Measurements from ENCODE around the gene NEK9.

The NEK9 gene

DNA sequence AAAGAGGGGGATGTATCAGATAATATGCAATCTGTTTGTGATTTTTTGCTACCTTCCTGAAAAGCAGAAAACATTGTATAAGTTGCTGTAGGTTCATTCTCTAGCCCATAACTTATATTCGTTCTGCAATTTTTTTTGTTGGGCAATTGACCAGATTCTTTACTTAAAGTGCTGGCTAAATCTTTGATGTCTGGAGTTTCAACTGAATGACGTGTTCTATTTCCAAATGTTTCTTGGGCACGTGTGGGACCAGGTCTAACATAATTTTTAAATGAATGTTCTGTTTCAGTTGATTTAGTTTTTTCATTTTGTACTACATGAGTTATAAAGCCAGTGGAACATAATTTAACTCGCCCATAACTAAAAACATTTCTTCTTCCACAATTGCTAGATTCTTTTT lies 79.3 kb downstream of the NEK9 start:
- Histone ChIP-seq H3K27ac (ENCODE audit: low read depth, low read length) (no peak overlapping the region), H3K4me1 (ENCODE audit: control insufficient read depth in 1 of 2, insufficient read depth in 2 of 2, low read length in 2 of 2) (peaks cover 13 to 27% of the 10 kb centered on the region in 2 donors), H3K27me3 (ENCODE audit: control insufficient read depth in 1 of 2, insufficient read depth in 2 of 2, low read length in 2 of 2) (no peaks in the 10 kb centered on the region), H3K4me3 (ENCODE audit: low read depth in 1 of 2, low read length in 2 of 2) (no peak overlapping the region), H3K9me3 (ENCODE audit: control insufficient read depth in 1 of 2, low read length in 2 of 2) (no peaks in the 10 kb centered on the region), H3K9ac (ENCODE audit: low read depth in 1 of 2, low read length in 2 of 2) (no peak overlapping the region), H3K36me3 (ENCODE audit: control insufficient read depth in 1 of 2, insufficient read depth in 2 of 2, low read length in 2 of 2) (no peaks in the 10 kb centered on the region)

DNA sequence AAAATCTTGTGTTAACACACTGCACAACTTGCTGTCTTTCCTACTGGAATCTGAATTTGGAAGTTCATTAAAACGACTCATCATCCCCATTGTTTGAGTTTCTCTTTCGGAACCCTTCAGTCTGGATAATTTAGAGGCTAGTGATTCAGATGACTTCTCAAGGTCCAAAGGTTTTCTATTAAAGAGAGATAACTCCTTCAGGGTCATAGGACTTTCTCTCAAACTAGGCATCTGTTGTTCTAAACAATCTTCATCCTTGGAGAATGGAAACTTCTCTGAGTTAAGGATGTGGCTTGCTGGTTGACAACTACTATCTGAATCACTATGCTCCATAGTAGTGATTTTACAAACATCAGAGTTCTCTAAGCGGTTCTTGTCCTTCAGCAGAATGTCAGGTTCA lies 79.9 kb downstream of the NEK9 start:
- Histone ChIP-seq H3K27ac (ENCODE audit: low read depth, low read length) (no peak overlapping the region), H3K4me1 (ENCODE audit: control insufficient read depth in 1 of 2, insufficient read depth in 2 of 2, low read length in 2 of 2) (peaks cover 16 to 33% of the 10 kb centered on the region in 2 donors)

DNA sequence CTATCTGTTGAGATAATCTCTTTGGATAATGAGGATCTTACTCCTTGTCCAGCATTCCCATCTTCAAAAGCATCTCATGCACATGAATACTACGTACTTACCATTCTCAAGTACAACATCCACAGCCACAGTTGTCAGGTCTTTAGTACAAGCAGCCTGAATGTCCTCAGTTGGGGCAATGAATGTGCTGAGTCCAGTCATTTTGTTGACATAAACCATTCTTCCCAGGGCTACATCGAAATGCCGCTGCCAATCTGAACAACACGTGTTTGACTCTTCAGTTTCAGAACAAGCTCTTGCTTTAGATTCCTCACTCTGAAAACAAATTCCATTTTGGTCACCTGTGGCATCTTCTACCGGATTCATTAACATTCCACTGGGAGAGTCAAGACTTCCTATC lies 80.6 kb downstream of the NEK9 start:
- Histone ChIP-seq H3K9ac (ENCODE audit: low read depth in 1 of 2, low read length in 2 of 2) (no peak overlapping the region), H3K4me1 (ENCODE audit: control insufficient read depth in 1 of 2, insufficient read depth in 2 of 2, low read length in 2 of 2) (peaks cover 23 to 37% of the 10 kb centered on the region in 2 donors), H3K27me3 (ENCODE audit: control insufficient read depth in 1 of 2, insufficient read depth in 2 of 2, low read length in 2 of 2) (no peaks in the 10 kb centered on the region), H3K9me3 (ENCODE audit: control insufficient read depth in 1 of 2, low read length in 2 of 2) (no peaks in the 10 kb centered on the region), H3K27ac (ENCODE audit: low read depth, low read length) (no peak overlapping the region), H3K36me3 (ENCODE audit: control insufficient read depth in 1 of 2, insufficient read depth in 2 of 2, low read length in 2 of 2) (peaks cover 0 to 2% of the 10 kb centered on the region in 2 donors), H3K4me3 (ENCODE audit: low read depth in 1 of 2, low read length in 2 of 2) (no peak overlapping the region)

More for the DNA sequence above, 79.9 kb downstream of the NEK9 start:
- Histone ChIP-seq H3K27me3 (ENCODE audit: control insufficient read depth in 1 of 2, insufficient read depth in 2 of 2, low read length in 2 of 2) (no peaks in the 10 kb centered on the region), H3K9ac (ENCODE audit: low read depth in 1 of 2, low read length in 2 of 2) (no peak overlapping the region), H3K4me3 (ENCODE audit: low read depth in 1 of 2, low read length in 2 of 2) (no peak overlapping the region), H3K9me3 (ENCODE audit: control insufficient read depth in 1 of 2, low read length in 2 of 2) (no peaks in the 10 kb centered on the region), H3K36me3 (ENCODE audit: control insufficient read depth in 1 of 2, insufficient read depth in 2 of 2, low read length in 2 of 2) (no peaks in the 10 kb centered on the region)

DNA sequence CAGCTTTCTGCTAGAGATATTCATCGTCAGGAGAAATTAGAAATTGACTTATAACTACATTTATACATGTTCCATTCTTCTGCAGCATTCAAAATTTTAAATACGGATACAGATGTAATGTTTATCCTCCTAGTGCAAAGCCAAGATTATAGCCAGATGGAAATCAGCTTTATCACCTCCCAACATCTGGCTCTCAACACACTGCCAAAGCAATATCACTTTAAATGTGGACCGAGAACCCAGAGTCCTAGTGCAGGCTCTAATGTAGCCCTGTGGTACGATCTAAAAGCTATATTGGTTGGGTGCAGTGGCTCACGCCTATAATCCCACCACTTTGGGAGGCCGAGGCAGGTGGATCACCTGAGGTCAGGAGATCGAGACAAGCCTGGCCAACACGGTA lies 82.1 kb downstream of the NEK9 start:
- Histone ChIP-seq H3K4me3 (ENCODE audit: low read depth in 1 of 2, low read length in 2 of 2) (no peak overlapping the region), H3K9ac (ENCODE audit: low read depth in 1 of 2, low read length in 2 of 2) (no peak overlapping the region), H3K27me3 (ENCODE audit: control insufficient read depth in 1 of 2, insufficient read depth in 2 of 2, low read length in 2 of 2) (no peaks in the 10 kb centered on the region), H3K9me3 (ENCODE audit: control insufficient read depth in 1 of 2, low read length in 2 of 2) (no peaks in the 10 kb centered on the region), H3K27ac (ENCODE audit: low read depth, low read length) (no peak overlapping the region), H3K4me1 (ENCODE audit: control insufficient read depth in 1 of 2, insufficient read depth in 2 of 2, low read length in 2 of 2) (peaks cover 17 to 35% of the 10 kb centered on the region in 2 donors), H3K36me3 (ENCODE audit: control insufficient read depth in 1 of 2, insufficient read depth in 2 of 2, low read length in 2 of 2) (peaks cover 0 to 2% of the 10 kb centered on the region in 2 donors)

DNA sequence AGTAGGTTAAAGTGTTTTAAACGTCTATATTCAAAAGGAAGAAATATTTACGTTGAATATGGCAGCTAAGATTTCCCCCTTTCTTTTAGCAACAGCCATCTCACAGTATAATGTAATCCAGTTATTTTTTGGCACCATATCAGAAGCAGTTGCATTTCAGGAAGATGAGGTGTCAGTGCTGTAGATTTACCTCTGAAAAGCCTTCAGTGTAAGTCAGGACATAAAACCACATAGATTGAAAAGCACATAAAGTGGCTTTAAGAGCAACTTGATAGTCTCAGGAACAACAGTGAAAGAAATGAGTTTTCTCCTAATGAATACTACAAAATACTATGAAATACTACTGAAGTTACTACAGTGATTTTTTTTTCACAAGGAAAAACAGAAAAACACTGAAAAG lies 82.5 kb downstream of the NEK9 start:
- no peaks in the 10 kb centered on the region for H3K9me3 ChIP-seq (ENCODE audit: control insufficient read depth in 1 of 2, low read length in 2 of 2)
- H3K36me3 ChIP-seq (ENCODE audit: control insufficient read depth in 1 of 2, insufficient read depth in 2 of 2, low read length in 2 of 2) = peaks cover 0 to 2% of the 10 kb centered on the region in 2 donors
- no peak overlapping the region for H3K27ac ChIP-seq (ENCODE audit: low read depth, low read length)
- H3K4me1 ChIP-seq (ENCODE audit: control insufficient read depth in 1 of 2, insufficient read depth in 2 of 2, low read length in 2 of 2) = peaks cover 17 to 33% of the 10 kb centered on the region in 2 donors
- no peaks in the 10 kb centered on the region for H3K27me3 ChIP-seq (ENCODE audit: control insufficient read depth in 1 of 2, insufficient read depth in 2 of 2, low read length in 2 of 2)
- no peak overlapping the region for H3K9ac ChIP-seq (ENCODE audit: low read depth in 1 of 2, low read length in 2 of 2)
- no peak overlapping the region for H3K4me3 ChIP-seq (ENCODE audit: low read depth in 1 of 2, low read length in 2 of 2)

DNA sequence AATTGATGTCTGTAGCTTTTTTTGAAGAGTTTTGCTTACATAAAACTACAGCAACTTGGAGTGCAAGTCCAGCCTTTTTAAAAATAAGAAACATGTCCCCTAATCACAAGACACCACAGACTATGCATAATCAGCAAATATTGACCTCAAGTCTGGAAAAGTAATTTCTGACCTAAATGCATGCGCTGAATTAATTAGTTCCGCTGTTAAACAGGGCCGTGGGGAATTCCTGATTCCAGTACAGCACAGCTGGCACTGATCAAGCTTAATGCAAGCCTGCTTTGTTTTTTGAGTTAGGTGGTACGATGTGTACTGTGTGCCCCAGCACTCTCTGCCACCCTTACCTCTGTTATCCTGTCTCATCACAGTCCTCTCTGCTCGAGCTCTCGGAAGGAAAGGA lies 84.8 kb downstream of the NEK9 start:
- Histone ChIP-seq H3K27ac (ENCODE audit: low read depth, low read length) (peak overlapping the region; percentile 13), H3K27me3 (ENCODE audit: control insufficient read depth in 1 of 2, insufficient read depth in 2 of 2, low read length in 2 of 2) (no peaks in the 10 kb centered on the region), H3K9me3 (ENCODE audit: control insufficient read depth in 1 of 2, low read length in 2 of 2) (no peaks in the 10 kb centered on the region), H3K9ac (ENCODE audit: low read depth in 1 of 2, low read length in 2 of 2) (peak overlapping the region; percentile 26 to 35), H3K4me1 (ENCODE audit: control insufficient read depth in 1 of 2, insufficient read depth in 2 of 2, low read length in 2 of 2) (peaks cover 17 to 29% of the 10 kb centered on the region in 2 donors), H3K36me3 (ENCODE audit: control insufficient read depth in 1 of 2, insufficient read depth in 2 of 2, low read length in 2 of 2) (peaks cover 3 to 5% of the 10 kb centered on the region in 2 donors), H3K4me3 (ENCODE audit: low read depth in 1 of 2, low read length in 2 of 2) (peak overlapping the region; percentile 23 to 35)

DNA sequence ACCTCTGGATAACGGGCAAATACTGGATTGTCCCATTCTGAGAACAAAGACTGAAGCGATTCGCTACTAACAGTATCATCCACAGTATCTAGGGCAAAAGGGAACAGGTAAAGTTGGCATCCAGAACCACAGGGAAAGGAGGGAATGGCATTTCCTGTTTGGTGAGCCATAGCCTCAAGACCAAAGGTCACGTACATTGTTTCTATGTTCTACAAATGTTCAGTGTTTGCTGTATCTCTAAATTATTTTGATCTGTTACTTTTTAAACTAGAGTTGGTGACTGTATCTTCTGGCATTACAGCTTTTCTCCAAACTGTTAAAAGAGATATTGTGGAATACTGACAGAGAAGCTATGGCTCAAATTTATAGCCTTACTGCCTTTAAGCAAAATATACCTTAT lies 85.2 kb downstream of the NEK9 start:
- H3K27me3 ChIP-seq (ENCODE audit: control insufficient read depth in 1 of 2, insufficient read depth in 2 of 2, low read length in 2 of 2) = no peaks in the 10 kb centered on the region
- H3K9ac ChIP-seq (ENCODE audit: low read depth in 1 of 2, low read length in 2 of 2) = peak overlapping the region in 1 of 2 donors; percentile 35
- no peaks in the 10 kb centered on the region for H3K9me3 ChIP-seq (ENCODE audit: control insufficient read depth in 1 of 2, low read length in 2 of 2)
- peak overlapping the region in 1 of 2 donors; percentile 35 for H3K4me3 ChIP-seq (ENCODE audit: low read depth in 1 of 2, low read length in 2 of 2)
- H3K36me3 ChIP-seq (ENCODE audit: control insufficient read depth in 1 of 2, insufficient read depth in 2 of 2, low read length in 2 of 2) = peaks cover 3 to 10% of the 10 kb centered on the region in 2 donors
- H3K4me1 ChIP-seq (ENCODE audit: control insufficient read depth in 1 of 2, insufficient read depth in 2 of 2, low read length in 2 of 2) = peaks cover 17 to 27% of the 10 kb centered on the region in 2 donors
- peak overlapping the region; percentile 13 for H3K27ac ChIP-seq (ENCODE audit: low read depth, low read length)

DNA sequence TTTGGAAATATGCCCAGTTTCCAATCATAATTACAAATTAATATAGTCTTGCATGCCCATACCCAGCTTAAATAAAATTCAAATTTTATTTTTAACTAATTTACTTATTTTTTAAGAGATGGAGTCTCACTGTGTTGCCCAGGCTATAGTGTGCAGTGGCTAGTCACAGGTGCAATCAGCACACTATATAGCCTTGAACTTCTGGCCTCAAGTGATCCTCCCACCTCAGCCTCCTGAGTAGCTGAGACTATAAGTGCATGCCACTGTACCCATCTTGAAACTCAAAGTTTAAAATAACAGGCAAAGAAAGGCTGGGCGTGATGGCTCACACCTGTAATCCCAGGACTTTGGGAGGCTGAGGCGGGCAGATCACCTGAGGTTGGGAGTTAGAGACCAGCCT lies 85.9 kb downstream of the NEK9 start:
- Histone ChIP-seq H3K9me3 (ENCODE audit: control insufficient read depth in 1 of 2, low read length in 2 of 2) (no peaks in the 10 kb centered on the region), H3K4me1 (ENCODE audit: control insufficient read depth in 1 of 2, insufficient read depth in 2 of 2, low read length in 2 of 2) (peaks cover 17 to 23% of the 10 kb centered on the region in 2 donors), H3K36me3 (ENCODE audit: control insufficient read depth in 1 of 2, insufficient read depth in 2 of 2, low read length in 2 of 2) (peaks cover 3 to 12% of the 10 kb centered on the region in 2 donors), H3K27ac (ENCODE audit: low read depth, low read length) (no peak overlapping the region), H3K4me3 (ENCODE audit: low read depth in 1 of 2, low read length in 2 of 2) (no peak overlapping the region), H3K27me3 (ENCODE audit: control insufficient read depth in 1 of 2, insufficient read depth in 2 of 2, low read length in 2 of 2) (no peaks in the 10 kb centered on the region), H3K9ac (ENCODE audit: low read depth in 1 of 2, low read length in 2 of 2) (no peak overlapping the region)

DNA sequence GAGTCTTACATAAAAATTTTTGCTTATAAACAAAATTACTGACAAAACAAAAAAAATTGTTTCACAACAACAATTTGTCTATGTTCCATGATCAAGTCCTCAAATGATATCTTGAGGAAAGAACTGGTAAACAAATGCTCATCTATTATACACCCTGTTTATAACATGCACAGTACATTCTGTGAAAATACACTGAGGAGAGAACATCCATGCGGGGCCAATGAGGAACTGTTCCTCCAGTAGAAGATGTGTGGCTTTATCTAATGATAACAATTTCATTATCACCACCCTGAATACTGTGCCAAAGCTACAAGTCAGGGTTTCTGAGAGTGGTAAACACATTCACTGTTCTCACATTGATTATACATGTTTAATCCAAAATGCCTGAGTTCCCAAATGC lies 86.3 kb downstream of the NEK9 start:
- H3K9me3 ChIP-seq (ENCODE audit: control insufficient read depth in 1 of 2, low read length in 2 of 2) = no peaks in the 10 kb centered on the region
- no peaks in the 10 kb centered on the region for H3K27me3 ChIP-seq (ENCODE audit: control insufficient read depth in 1 of 2, insufficient read depth in 2 of 2, low read length in 2 of 2)
- H3K9ac ChIP-seq (ENCODE audit: low read depth in 1 of 2, low read length in 2 of 2) = no peak overlapping the region
- no peak overlapping the region for H3K27ac ChIP-seq (ENCODE audit: low read depth, low read length)
- H3K4me1 ChIP-seq (ENCODE audit: control insufficient read depth in 1 of 2, insufficient read depth in 2 of 2, low read length in 2 of 2) = peaks cover 17 to 23% of the 10 kb centered on the region in 2 donors
- no peak overlapping the region for H3K4me3 ChIP-seq (ENCODE audit: low read depth in 1 of 2, low read length in 2 of 2)
- H3K36me3 ChIP-seq (ENCODE audit: control insufficient read depth in 1 of 2, insufficient read depth in 2 of 2, low read length in 2 of 2) = peaks cover 3 to 12% of the 10 kb centered on the region in 2 donors

DNA sequence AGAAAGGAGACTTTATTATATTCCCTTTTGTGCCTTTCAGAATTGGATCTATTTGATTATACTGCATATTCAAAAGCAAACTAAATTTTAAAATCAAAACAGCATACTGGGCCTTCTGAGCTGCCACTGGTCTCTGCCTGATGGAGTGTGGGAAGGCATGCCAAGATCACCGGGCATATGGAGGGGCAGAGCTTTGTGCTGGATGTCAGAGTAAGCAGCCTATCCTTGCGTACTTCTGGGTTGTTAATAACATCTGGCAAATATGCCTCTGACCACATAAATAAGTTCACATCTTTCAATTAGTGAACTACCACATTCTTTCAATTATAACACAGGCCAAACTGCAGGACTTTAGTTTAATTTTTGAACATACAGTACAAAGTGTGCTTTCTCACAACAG lies 93.9 kb downstream of the NEK9 start:
- H3K27me3 ChIP-seq (ENCODE audit: control insufficient read depth in 1 of 2, insufficient read depth in 2 of 2, low read length in 2 of 2) = no peaks in the 10 kb centered on the region
- H3K9ac ChIP-seq (ENCODE audit: low read depth in 1 of 2, low read length in 2 of 2) = no peak overlapping the region
- H3K4me1 ChIP-seq (ENCODE audit: control insufficient read depth in 1 of 2, insufficient read depth in 2 of 2, low read length in 2 of 2) = no peaks in the 10 kb centered on the region
- no peaks in the 10 kb centered on the region for H3K9me3 ChIP-seq (ENCODE audit: control insufficient read depth in 1 of 2, low read length in 2 of 2)
- no peak overlapping the region for H3K4me3 ChIP-seq (ENCODE audit: low read depth in 1 of 2, low read length in 2 of 2)
- peaks cover 22 to 49% of the 10 kb centered on the region in 2 donors for H3K36me3 ChIP-seq (ENCODE audit: control insufficient read depth in 1 of 2, insufficient read depth in 2 of 2, low read length in 2 of 2)
- H3K27ac ChIP-seq (ENCODE audit: low read depth, low read length) = no peak overlapping the region

DNA sequence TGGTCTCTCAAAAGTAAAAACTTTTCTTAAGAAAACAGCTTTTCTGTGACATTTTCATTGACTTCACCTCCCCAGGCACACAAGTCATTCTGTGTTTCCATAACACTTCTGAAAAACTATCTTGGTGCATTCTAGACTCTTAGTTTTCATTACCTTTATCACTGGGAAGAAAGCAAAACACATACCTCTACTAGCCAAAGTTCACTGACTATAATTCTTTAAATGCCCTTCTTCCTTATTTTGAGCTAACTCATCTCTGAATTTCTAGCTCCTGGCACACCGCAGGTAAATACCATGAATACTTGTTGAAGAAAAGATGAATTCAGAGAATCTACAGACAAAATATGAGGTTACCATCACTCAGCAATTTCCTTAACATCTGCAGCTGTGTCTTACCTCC lies 96.7 kb downstream of the NEK9 start:
- H3K4me1 ChIP-seq (ENCODE audit: control insufficient read depth in 1 of 2, insufficient read depth in 2 of 2, low read length in 2 of 2) = peaks cover 0 to 4% of the 10 kb centered on the region in 2 donors
- no peaks in the 10 kb centered on the region for H3K9me3 ChIP-seq (ENCODE audit: control insufficient read depth in 1 of 2, low read length in 2 of 2)
- no peak overlapping the region for H3K9ac ChIP-seq (ENCODE audit: low read depth in 1 of 2, low read length in 2 of 2)
- H3K27ac ChIP-seq (ENCODE audit: low read depth, low read length) = no peak overlapping the region
- H3K36me3 ChIP-seq (ENCODE audit: control insufficient read depth in 1 of 2, insufficient read depth in 2 of 2, low read length in 2 of 2) = peaks cover 22 to 44% of the 10 kb centered on the region in 2 donors
- H3K27me3 ChIP-seq (ENCODE audit: control insufficient read depth in 1 of 2, insufficient read depth in 2 of 2, low read length in 2 of 2) = no peaks in the 10 kb centered on the region
- no peak overlapping the region for H3K4me3 ChIP-seq (ENCODE audit: low read depth in 1 of 2, low read length in 2 of 2)

Measured in duodenal mucosa (tissue), 2 donors.